Kidney capillary endothelial cell (primary cell): ENCODE data around the gene AFAP1L1.

Source experiments
- DNase-seq: peaks from one replicate; pipeline ENCODE4 v3.0.0-alpha.2; 2018; ENCODE audit warnings: low spot score

AFAP1L1 gene

DNA sequence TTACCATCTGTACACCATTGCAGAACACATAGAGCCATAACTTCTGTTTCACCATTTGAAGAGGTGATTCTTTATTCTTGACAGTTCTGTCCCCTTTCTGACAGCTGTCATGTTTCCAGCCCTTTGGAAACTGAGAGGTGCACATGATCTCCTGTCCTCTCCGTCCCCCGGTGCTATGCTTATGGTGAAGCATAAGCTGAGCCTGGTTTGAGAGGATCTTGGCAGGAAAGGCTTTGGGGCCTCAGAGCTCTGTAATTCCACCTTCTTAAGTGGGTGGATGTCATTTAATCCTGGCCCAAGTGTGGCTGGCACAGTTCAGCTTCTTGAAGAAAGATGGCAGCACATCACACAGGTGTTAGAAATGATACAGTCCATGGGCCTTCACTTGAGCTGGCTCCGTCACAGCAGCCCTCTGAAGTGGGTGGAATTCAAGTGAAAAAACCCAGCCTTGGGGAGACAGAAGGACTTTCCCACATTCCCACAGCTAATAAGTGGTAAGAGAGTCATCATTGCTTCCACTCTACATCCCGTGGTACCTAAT, 43.0 kb downstream of the AFAP1L1 start:
- DNase-seq = no peak

DNA sequence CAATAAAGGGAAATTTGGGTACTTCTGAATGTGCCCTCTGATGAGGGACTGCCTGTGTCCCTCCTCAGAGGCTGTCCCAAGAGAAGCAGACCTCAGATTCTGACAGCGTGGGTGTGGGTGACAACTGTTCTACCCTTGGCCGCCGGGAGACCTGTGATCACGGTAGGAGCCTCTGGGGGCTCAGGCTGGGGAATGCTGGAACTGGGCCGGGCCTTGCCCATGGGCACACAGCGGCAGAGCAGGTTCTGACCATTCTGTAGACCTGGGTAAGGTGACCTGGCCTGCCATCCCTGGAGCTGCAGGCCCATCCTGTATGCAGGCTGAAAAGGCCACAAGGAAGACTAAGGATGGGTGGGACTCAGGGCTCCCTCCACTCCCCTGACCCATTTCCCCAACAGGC, 44.1 kb downstream of the AFAP1L1 start:
- DNase-seq = no peak

DNA sequence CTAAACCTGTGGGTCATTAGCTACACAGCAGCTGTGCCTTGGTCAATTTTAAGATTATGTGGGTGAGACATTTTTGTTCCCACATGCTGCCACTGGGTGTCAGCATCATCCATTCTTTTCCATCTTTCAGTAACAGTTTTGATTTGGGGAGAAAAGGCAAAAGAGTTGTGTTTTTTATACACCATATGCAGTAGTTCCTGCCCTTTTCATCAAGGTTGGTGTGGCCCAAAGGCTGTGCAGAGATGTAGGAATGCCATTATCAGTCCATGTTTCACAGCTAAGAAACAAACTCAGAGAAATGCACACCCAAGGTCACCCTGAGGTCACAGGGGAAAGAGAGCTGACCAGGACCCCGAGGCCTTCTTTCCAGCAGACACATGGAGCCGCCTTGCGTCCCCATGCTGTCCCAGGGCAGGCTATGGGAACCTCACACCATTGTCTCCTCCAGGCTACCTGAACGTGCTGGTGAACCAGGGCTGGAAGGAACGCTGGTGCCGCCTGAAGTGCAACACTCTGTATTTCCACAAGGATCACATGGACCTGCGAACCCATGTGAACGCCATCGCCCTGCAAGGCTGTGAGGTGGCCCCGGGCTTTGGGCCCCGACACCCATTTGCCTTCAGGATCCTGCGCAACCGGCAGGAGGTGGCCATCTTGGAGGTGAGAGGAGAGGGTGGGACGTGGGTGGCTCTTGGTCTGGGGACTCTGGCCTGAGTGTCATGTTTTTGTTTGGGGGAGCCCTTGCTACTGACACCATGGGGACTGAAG, 45.8 kb downstream of the AFAP1L1 start:
- DNase-seq = peak; percentile 62

DNA sequence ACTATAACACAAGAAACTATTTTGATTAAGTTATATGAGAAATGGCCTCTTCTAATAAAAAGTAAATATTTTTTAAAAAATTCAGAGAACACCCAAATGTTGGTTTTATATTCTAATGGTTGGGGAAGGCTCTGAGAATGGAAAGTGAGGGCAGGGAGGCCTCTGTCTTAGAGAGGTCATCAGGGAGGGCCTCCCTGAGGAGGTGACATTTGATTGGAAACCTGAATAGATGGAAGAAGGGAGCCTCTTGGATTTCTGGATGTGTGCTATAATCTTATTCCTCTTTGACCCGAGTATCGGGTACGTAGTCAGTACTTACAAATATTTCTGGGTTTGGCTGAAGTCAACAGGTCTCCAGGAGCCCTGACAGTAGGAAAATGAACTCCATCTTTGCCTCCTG, 47.5 kb downstream of the AFAP1L1 start:
- no peak for DNase-seq

DNA sequence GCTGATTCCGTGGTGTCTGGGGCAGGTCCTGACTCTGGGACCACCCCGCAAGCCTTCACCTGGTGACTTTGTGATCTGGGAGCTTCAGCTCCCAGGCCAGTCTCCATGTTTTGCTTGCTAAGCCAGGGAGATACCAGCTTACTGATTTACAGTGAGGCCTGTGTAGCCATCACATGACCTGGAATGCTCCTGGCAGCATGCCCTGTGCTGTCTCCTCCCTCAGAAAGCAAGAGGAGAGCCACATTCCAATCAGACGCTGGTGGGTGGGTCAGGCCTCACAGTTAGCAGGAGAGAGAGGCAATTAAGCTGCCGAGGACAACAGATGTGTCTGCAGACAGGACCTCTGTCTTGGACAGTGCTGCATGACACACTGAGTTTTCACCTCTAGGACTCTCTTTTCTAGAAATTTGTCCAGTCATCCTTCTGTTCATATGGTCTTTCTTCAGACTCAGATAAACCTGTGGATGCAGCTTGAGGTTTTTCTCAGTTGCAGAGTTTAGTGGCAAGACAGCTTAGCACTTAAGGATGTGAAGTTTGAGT, 49.2 kb downstream of the AFAP1L1 start:
- peak; percentile 88 for DNase-seq

DNA sequence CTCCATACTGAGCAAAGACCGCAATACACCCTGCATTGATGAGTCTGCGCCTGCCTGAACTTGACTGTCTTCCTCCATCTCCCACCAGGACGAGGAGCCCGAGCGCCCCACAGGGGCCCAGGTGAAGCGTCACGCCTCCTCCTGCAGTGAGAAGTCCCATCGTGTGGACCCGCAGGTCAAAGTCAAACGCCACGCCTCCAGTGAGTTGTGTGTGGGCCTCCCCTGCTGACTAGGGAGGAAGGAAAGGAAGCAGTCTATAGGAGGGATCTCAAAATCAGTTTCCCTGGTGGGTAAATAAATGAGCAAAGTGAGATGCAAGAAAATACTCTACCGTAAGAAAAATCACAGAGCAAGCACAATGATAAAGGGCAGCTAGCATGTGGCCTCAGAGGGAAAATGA, 50.9 kb downstream of the AFAP1L1 start:
- no peak for DNase-seq

DNA sequence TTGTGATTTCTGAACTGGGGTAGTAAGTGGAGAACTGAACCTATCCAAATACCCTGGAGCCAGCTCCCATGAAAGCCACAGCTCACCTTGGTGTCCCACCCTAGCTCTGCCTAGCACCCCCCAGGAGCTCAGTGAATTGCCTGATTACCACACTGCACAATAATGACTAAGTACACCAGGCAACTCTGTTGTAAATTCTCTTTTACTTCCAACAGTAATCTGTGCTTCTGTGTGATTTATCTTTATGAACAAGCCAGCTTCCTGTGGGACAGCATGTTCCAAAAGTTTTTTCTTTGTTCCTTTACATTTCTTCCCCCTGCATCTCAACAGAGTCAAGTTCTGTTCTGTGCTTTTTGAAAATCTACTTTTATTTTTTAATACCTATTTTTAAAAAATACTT, 51.6 kb downstream of the AFAP1L1 start:
- no peak for DNase-seq

DNA sequence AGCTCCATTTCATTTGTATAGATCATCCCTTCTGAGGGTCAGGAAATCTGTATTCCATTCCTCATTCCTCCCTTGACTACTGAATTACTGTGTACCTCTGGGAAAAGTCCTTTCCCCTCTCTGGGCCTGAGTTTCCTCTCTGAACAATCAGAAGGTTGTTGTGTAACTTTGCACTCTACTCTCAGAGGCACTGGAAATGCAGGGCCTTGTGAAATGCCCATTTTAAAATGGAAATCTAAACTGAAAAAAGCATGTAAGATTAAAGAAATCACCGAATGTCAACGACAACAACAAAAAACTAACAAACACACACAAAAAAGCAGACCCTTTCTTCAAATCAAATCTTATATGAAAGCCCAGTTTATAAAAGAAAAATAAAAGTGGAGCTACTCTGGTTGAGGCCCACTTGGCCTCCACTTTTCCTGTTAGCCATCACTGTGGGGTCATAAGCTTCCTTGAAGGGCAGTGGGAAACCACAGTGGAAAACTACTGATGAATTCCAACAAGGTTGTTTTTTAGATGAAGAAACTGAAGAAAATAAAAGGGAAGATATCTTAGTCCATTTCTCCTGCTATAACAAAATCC, 52.1 kb downstream of the AFAP1L1 start:
- no peak for DNase-seq

DNA sequence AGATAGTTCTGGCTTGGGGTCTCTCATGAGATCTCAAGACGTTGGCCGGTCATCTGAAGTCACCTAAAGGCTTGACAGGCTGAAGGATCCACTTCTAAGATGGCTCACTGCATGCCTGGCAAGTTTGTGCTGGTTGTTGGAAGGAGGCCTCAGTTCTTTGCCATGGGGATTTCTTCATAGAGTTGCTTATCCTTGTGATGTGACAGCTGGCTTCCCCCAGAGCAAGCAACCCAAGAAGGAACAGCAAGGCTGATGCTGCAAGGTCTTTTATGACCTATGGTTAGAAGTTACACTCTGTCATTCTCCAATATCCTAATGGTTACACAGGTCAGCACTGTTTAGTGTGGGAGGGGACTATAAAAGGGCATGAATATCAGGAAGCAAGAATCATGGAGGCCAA, 53.0 kb downstream of the AFAP1L1 start:
- no peak for DNase-seq

DNA sequence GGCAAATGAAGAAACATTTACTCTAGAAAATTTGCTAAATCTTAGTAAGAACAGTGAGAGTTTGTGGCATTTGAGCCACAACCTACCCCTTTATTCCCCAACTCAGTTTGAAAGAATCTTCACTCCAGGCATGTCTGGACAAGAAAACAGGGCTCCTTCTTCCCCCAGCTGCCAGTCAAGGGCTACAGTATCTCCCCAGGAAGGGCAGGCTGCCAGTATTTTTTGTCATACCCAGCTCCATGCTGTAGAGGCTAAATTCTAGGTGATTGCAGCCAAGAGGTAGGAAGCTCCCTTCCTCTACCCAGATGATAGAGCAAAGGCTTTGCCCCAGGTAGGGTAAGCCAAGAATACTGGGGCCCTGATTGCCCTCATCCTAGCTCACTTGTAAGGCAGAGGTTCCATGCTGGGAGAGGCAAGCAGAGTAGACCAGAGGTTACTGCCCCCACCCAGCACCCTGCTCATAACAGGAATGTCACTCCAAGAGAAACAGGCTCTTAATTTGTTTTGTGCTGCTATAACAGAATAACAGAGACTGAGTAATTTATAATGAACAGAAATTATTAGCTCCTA, 53.6 kb downstream of the AFAP1L1 start:
- no peak for DNase-seq

DNA sequence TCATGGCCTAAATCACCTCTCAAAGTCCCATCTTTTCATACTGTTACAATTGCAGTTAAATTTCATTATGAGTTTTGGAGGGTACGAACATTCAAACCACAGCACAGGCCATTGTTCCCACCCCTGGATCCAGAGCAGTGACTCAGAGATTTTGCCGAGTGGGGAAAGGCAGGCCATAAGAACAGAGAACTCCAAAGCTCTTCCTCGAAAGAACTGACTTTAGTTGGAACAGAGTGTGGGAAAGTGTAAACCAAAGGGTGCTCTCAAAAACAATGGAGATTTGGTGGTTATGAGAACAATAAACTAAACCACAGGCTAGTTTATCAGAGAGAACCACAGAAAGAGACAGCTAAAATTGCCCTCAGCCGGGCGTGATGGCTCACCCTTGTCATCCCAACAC, 54.2 kb downstream of the AFAP1L1 start:
- no peak for DNase-seq

DNA sequence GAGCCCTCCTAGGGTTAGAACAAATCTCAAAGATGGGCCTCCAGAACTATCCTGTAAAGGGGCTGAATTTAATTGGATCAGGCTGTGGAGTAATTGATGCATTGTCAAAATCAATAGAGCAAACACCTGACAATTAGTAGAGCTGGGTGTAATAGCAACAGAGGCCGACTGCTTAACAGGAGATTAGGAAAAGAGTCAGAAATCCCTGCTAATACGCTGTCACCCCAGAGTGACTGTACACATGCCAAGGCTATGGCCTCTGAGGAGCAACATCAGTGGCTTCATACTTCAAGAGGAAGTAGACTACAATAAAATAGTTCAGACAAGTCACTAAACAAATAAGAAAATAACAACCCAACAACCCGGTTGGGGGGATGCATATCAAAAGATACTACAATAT, 55.0 kb downstream of the AFAP1L1 start:
- DNase-seq = no peak

DNA sequence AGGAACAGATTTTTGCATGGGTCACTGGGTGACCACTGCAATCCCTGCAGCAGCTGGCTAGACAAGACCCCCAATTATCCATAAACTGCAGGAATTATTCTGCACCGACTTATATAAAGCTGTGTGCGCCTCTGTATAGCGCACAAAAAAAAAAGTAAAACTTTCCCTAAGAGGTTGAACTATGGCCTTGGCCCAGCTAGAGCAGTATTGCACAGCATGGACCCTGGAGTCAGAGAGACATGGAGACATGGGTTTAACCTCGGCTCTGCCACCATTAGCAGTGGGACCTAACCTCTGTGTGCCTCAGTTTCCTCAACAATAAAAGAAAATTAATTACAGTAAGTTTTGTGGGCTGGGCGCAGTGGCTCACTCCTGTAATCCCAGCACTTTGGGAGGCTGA, 56.5 kb downstream of the AFAP1L1 start:
- no peak for DNase-seq

DNA sequence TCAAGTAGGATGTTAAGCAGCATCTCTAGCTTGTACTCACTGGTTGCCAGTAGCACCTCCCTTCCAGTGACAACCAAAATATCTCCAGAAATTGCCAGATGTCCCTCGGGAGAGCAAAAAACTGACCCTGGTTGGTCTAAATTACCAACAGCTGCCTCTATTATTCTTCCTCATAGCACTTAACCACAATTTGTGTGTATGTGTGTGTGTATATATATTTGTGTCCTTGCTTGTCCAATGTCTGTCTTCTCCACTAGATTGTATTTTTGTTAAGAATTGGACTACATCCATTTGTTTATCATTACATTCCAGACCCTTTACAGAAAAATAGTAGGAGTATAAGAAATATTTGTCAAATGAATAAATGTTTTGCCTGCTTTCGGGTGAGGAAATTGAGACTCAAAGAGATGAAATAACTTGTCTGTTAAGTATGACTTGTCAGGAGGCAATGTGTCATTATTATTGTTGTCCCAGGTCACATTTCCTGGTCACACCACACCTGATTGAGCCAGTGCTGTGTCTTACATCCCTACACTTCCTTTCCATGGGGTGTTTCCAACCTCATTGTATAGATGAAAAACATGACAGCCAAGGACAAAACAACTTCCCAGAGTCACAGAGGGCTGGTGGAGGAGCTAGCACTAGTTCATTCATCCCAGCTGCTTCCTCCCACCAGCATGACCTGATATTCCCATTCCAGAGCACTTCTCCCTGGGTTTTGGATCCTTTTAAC, 62.2 kb downstream of the AFAP1L1 start:
- peak; percentile 87 for DNase-seq

DNA sequence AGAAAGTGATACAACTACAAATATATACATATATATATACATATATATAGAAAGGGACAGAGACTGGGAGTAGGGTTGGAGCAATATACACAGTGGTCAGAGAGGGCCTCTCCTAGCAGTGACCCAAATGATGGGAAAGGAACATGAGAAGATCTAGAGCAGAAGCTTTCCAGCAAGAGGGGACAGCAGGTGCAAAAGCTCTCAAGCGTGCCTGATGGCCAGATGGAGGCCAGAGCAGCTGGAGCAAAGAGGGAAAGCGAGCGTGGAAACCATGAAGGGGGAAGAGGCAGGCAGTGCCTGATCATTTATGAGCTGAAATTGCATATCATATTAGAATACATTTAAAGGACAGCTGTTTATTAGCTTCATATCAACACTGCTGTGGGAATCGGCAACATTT, 66.1 kb downstream of the AFAP1L1 start:
- no peak for DNase-seq

DNA sequence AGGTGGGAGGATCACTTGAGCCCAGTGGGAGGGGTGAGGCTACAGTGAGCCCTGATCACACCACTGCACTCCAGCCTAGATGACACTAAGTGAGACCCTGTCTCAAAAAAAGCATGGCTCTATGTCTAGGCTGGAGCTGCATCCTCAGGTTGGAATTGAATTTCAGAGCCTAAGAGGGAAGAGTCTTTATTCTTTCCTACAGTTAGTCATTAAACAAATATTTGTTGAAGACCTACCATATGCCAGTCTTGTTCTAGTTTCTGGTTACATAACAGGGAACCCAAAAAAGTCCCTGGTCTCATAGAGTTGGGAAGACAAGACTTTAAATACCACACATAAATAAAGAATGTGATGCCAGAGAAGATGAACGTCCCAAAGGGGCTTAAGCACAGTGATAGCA, 66.7 kb downstream of the AFAP1L1 start:
- no peak for DNase-seq

DNA sequence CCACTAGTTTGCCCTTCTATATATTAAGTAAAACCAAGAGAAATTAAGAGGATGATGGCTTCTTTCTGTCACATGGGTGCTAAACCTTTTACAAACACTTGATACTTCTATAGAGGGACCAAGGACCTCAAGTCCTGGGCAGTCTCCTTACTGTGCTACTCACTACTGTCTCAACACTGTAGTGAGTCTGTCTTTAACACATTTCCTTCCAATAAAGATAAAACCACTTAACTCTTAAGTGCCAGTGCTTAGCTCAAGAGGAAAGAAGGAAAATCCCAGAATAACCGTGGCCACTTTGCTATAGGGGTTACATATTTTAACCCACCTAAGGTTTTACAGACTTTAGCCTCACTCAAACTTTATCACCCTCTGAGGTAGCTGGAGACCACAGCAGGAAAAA, 69.3 kb downstream of the AFAP1L1 start:
- no peak for DNase-seq

DNA sequence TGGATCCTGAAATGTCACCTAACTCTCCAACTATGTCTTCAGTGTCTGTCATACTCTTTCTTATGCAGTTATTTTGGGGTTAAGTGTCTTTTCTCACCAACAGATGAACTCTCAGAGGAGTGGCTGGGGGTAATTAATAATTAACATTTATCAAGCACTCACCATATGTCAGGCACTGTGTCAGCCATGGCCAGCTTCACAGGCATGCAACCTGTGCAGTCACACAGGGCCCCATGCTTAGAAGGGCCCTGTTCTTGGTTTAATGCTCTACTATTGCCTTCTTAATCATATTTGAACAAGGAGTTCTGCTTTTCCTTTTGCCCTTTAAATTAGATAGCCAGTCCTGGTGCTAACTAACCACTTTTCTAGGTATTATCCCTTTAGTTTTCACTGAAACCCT, 70.2 kb downstream of the AFAP1L1 start:
- no peak for DNase-seq

DNA sequence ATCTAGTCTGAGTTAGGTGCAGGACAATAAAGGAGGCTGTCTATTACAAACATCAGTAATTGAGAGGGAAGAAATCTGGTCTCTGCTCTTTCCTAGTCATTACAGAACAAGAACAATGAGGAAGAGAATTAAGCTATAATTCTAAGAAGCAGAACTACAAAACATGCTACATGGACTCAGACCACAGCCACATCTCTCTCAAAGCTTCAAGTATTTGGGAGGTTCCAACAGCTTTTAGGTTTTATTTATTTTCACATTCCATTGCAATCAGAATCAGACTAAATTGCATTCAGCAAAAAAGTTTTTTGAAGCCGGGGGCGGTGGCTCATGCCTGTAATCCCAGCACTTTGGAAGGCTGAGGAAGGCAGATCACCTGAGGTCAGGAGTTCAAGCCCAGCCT, 72.5 kb downstream of the AFAP1L1 start:
- no peak for DNase-seq

DNA sequence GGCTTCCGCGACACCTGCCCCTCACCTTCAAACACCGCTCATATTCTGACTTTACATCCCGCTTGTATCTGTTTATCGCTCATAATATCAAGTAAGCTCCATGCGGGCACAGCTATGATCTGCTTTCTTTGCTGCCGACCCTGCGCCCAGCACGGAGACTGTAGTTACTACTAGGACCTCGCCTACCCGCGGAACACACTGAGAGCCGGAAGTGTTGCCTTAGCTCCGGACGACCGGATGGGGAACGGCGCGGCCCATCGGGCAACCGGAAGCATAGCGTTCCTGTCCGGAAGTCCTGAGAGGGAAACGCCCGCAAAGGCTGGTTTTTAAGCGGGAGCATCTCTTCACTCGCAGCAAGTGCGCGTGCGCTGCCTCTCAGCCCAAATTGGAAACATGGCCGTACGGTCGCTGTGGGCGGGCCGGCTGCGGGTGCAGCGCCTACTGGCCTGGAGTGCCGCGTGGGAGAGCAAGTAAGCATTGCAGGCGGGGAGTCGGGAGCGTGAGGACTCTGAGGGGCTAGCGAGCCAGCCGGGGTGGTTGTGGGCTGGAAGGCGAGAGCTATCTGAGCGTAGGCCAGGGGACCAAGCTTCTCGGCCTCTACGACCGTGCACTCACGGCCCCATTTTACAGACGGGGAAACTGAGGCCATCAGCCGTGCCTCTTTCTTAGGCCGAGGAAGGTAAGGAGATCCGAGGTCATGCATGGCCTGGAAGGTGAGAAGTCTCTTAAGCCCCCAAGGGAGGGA, 73.7 kb downstream of the AFAP1L1 start, which contains the start of gene GRPEL2:
GRPEL2 (plus strand) TSS at position 353 of the 745 bp plus-strand sequence; CDS start at position 394, 41 bp downstream.
- DNase-seq = peak; percentile 97

DNA sequence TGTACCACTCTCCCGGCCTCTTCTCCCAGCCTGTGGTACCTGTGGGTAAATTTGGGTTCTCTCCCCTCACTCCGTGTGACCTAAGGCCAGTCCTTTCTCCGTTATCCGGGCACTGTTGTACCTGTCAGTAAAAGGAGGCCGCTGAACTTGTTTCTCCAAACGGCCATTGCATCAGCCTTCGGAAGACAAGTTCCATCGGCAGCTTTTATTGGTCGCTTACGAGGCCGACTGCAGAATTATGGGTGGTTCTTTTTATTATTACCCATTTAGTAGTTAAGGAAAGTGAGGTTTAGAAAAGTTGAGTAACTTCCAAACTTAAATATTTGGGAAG, 74.2 kb downstream of the AFAP1L1 start:
- no peak for DNase-seq

DNA sequence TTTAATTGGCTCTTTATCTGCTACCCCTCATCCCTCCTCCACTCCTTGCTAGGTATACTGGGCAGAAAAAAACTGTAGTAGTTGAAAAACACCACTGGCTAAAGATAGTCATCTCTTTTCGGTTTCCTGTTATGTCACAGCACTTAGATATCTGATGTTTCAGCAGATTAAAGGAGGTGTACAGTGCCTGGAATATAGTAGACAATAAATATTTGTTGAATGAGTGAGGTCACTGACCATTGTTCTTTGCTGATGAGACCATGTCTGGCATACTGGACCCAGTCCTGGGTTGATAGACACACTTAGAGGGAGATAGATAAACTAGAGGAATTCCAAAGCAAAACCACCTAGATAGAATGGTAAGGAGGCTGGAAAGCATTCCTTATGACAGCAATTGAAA, 76.9 kb downstream of the AFAP1L1 start:
- DNase-seq = peak; percentile 90
